H7 (cell line): ENCODE data around the gene TRIM28. TPM values are rescaled to one million over a fixed set of nuclear protein-coding genes. Genes with fewer than 3 reads are reported as not detected.
"Not testable (repeated sequence)": the region's sequence is repeated elsewhere in the genome, so short reads cannot be mapped to it uniquely, and the experiment has no call there.

Experiments used
- DNase-seq: peaks from one replicate; pipeline ENCODE4 v3.0.0; 2012
- H3K27me3 ChIP-seq: 2 replicates; pipeline ENCODE4 v1.6.0; 2011; ENCODE audit warnings: mild to moderate bottlenecking, low read length; ENCODE audit not compliant: control insufficient read depth, insufficient read depth
- H3K36me3 ChIP-seq: replicated peaks from 2 replicates; pipeline ENCODE4 v1.5.1; 2011; ENCODE audit warnings: low read length; ENCODE audit not compliant: control insufficient read depth, insufficient read depth
- H3K4me3 ChIP-seq: 2 replicates; pipeline ENCODE4 v1.5.1; 2011; ENCODE audit warnings: low read depth, mild to moderate bottlenecking, control low read depth, low read length, moderate library complexity; ENCODE audit not compliant: insufficient read depth
- total RNA-seq: library from RNA; depleted of rRNA; stranded (reverse); fragments of >200 nt; shearing (Covaris generic); gene quantifications from 2 replicates; pipeline ENCODE4 v1.2.3, GENCODE V29; 2014; rRNA removed

TRIM28 gene
- 1,648 and 1,979 TPM in 2 replicates for total RNA-seq

DNA sequence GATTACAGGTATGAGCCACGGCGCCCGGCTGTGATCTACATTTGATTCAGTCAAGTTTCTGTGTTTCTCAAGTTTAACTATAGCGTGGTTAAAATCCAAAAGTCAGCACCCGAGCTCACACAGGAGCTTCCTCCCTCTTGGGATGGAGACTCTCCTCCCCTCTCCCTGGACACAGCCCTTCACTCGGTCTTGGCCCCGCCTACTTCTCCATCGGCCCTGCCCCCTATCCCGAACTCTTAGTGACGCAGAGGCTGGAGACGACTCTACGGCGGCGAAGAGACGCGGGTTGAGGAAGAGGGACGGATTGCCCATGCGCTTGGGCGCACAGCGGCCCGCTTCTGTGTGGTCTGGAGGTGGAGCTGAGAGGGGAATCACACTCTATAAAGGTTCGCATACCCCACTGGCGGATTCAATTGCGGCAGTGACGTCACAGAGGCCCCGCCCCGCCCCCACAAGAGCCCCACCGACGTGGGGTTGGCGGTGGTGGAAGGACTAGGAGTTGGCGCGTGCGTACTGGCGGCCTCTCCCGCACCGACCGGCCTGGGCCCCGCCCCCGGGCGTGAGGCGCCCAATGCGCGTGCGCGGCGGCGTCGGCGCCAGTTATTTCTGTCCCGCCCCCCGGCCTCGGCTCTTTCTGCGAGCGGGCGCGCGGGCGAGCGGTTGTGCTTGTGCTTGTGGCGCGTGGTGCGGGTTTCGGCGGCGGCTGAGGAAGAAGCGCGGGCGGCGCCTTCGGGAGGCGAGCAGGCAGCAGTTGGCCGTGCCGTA lies at the start of gene TRIM28:
Gene TRIM28 (plus strand): TSS at position 239 of the 765 bp plus-strand sequence. CDS start 694 bp downstream, outside the sequence.
- Histone ChIP-seq H3K36me3 (peaks cover 37% of the 10 kb centered on the region), H3K4me3 (peak within 1 kb of the TSS; percentile 97), H3K27me3 (peaks cover 10% of the 10 kb centered on the region)
- peak; percentile 100 for DNase-seq

DNA sequence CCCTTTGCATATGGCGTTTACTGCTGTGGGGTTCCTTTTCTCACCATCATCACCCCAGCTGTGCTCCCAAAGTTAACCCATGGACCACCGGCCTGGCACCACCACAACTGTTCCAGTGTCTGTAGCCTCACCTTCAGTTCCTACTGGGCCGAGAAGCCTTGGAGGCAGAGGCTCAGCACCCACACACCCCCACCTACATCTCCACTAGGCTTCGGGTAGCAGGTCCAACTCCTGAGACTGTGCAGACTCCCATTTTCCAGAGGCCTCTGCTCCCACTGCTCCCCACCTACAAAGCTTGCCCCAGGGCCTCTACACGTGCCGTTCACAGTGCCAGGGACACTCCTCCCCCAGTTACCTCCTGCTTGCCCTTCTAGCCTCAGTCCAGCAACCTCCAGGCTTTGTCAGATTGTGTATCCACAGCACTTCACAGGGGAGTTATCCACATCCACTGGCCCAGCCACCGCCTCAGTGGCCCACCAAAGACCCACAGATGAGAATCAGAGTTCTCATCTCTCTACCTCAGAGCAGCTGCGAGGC lies 46.2 kb upstream of the TRIM28 start:
- peak; percentile 14 for DNase-seq
- no peaks in the 10 kb centered on the region; the same call in 1 of the 2 replicates for H3K27me3 ChIP-seq
- H3K4me3 ChIP-seq: no peak overlapping the region
- H3K36me3 ChIP-seq: no peaks in the 10 kb centered on the region

DNA sequence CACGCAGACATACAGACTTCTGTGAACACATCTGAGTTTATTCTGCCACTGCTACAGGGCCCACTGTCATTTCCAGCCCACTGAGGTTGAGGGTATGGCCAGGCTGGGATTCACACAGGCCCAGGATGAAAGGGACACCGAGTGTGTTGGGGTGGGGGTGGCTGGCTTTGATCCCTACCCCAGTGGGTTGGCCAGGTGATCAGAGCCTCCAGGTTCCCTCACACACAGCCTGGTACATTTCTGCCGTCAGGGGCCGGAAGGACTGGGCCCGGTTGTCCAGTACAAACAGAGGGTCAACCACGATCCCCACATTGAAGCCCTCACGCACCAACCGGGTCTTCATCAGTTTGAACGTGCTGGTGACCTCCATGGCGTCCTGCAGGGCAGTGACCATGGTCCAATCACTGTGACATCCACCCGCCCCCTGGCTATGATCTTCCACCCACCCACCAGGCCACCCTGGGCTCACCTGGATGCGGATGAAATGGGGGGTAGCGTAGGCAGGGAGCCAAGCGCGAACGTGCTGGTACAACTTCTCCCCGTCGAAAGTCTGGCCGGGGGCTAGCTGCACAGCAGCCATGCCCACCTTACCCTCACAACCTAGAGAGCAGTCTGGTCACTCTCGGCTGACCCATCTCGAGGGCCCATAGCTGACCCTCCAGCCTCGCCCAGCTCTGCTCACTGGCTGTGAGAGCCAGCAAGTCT lies 45.4 kb upstream of the TRIM28 start:
- no peak for DNase-seq
- H3K4me3 ChIP-seq: peak overlapping the region; percentile 78
- H3K36me3 ChIP-seq: no peaks in the 10 kb centered on the region
- no peaks in the 10 kb centered on the region; the same call in 1 of the 2 replicates for H3K27me3 ChIP-seq

DNA sequence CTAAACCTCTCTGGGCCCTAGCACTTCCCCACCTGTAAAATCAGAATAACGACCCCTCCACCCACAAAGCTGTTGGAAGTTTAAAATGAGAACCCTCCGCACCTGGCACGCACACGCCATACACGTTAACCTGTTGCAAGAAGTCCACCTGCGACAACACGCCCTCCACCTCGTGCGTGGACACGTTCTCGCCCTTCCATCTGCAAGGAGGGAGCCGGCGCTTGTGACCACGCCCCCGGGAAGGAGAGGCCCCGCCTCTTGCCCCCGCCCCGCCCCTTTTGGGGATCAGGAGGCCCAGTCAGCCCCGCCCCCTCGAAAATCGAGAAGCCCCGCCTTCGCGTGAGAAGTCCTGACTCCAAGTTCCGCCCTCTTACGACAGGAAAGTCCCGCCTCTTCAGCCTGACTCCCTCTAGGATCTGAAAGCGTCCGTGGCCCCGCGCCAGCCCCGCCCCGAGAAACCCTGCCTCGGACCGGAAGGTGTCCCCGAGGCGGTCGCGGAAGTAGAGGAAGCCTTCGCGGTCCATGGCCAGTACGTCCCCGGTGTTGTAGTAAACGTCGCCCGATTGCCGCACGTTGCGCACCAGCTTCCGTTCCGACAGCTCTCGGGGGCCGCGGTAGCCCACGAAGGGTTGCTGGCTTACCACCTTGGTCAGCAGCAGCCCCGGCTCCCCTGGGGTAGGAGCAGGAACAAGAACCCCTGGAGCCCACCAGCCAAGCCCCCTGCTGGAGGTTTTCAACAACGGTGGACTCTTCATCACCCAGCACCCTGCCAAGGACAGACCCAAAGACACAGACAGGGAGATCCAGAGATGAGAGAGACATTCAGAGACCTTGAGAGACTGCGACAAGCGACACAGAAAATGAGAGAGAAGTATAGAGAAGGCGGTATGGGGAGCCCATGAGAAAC lies 44.6 kb upstream of the TRIM28 start:
- Histone ChIP-seq H3K36me3 (no peaks in the 10 kb centered on the region), H3K4me3 (peak overlapping the region; percentile 78)
- peak; percentile 100 for DNase-seq

DNA sequence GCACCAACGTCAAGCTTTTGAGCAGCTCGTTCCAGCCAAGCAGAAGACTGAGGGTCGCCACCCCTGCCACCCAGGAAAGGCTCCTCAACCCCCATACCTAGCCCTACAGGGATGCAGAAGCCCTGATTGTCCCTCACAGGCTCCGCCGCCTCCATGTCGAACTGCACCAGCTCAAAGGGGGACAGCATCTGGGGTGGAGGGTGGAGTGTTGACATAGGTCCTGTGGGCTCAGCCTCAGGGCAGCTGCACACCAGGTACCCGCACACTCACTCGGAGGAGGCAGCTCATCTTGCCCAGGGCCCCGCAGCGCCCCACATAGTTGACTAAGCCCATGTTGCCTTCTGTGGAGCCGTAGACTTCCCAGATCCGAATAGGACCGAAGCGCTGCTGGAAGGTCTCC lies 43.6 kb upstream of the TRIM28 start:
- H3K27me3 ChIP-seq: no peaks in the 10 kb centered on the region; the same call in 1 of the 2 replicates
- peak overlapping the region; percentile 64 for H3K4me3 ChIP-seq
- DNase-seq: no peak
- no peaks in the 10 kb centered on the region for H3K36me3 ChIP-seq

More for the DNA sequence above, 44.6 kb upstream of the TRIM28 start:
- H3K27me3 ChIP-seq: no peaks in the 10 kb centered on the region; the same call in 1 of the 2 replicates

DNA sequence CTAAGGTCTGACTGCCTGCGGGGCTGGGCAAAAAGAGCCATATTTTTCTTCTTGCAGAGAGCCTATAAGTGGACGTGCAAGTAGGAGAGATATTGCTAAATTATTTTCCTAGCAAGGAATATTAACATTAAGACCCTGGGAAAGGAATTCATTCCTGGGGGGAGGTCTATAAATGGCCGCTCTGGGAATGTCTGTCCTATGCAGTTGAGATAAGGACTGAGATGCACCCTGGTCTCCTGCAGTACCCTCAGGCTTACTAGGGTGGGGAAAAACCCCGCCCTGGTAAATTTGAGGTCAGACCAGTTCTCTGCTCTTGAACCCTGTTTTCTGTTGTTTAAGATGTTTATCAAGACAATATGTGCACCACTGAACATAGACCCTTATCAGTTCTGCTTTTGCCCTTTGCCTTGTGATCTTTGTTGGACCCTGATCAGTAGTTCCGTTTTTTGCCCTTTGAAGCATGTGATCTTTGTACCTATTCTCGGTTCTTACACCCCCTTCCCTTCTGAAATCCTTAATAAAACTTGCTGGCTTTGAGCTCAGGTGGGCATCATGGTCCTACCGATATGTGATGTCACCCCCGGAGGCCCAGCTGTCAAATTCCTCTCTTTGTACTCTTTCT lies 36.2 kb upstream of the TRIM28 start:
- H3K4me3 ChIP-seq, H3K27me3 ChIP-seq, DNase-seq, H3K36me3 ChIP-seq: not testable (repeated sequence)

DNA sequence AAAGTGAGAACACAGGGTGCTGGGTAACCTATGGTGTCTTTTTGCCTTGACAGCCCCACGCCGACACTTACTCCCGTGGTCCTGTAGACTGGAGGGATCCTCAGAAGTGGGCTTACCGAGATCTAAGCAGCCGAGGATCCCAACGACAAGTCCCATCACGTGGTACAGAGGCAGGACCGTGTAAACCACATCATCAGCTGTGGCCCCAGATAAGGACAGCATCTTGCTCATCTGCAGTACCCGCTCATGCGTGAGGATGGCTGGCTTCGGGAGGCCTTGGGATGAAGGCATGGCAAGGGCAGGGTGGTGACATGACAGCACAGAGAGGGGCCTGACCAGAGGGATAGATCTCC lies 34.2 kb upstream of the TRIM28 start:
- Histone ChIP-seq H3K27me3 (no peaks in the 10 kb centered on the region), H3K36me3 (no peaks in the 10 kb centered on the region), H3K4me3 (no peak overlapping the region)
- DNase-seq: no peak

DNA sequence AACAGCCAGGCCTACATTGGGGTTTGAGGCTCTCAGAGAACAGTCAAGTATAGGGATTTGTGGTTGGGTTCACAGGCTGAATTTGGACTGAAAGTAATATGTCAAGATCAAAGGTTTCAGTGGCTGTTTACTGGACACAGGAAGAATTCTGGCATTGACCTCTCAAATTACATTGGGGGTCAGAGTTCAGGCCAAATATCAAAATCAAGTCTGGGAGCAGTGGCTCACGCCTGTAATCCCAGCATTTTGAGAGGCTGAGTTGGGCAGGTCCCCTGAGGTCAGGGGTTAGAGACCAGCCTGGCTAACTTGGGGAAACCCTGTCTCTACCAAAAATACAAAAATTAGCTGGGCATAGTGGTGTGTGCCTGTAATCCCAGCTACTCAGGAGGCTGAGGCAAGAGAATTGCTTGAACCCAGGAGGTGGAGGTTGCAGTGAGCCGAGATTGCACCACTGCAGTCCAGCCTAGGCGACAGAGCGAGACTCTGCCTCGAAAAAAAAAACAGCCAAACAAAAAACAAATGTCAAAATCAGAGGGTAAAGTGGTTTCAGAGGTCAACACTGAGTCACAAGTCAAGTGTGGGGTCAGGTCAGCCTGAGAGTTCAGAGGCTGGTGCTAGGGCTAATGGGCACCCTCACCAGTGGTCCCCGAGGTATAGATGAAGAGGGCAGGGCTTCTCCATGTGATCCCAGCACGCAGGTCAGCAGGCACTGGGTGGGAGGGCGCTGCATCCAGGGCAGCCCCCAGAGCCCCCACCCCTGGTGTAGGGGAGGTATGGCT lies 33.6 kb upstream of the TRIM28 start:
- no peak for DNase-seq
- no peak overlapping the region for H3K4me3 ChIP-seq
- no peaks in the 10 kb centered on the region for H3K27me3 ChIP-seq
- no peaks in the 10 kb centered on the region for H3K36me3 ChIP-seq

DNA sequence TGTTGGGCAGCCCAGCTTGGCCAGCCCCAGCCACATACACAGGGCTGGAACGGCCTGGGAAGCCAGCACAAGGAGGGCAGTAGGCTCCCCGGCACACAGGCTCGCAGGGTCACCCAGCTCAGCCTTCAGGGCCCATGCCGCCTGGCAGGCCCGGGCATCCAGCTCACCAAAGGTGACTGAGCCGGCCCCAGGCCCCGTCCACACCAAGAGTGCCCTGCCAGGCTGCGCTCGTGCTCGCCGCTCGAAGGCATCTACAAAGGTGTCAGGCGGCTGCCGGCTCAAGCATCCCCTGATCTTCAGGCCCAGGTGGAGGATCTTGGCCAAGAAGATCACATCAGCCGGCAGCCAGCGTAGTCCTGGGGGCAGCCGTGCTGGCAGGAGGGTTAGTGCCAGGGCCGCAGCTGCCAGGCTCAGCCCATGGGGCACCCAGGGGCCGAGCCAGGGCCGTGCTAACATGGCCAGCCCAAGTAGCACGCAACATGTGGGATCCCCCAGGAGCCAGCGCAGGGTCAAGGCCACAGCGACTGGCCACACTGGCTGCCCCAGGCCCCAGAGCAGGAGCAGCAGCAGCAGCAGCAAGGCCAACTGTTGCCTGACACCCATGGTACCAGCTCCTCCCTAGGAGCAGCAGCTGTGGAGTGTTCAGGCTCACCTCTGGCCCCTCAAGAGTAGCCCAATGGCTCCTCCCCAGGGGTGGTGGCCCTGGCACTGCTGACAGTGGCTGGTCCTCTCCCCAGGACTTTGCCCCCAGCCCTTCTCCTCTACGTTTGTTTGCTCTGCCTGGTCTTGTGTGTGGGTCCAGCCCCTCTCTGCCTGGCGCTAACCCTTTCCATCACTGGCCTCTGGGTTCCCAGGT lies 32.3 kb upstream of the TRIM28 start, which contains the start of gene SLC27A5:
Gene SLC27A5 (minus strand): TSS at position 640 of the 856 bp plus-strand sequence. CDS start 37 bp downstream, at position 603.
- DNase-seq: peak; percentile 43
- no peak within 1 kb of the TSS for H3K4me3 ChIP-seq
- H3K27me3 ChIP-seq: no peaks in the 10 kb centered on the region
- no peaks in the 10 kb centered on the region for H3K36me3 ChIP-seq

DNA sequence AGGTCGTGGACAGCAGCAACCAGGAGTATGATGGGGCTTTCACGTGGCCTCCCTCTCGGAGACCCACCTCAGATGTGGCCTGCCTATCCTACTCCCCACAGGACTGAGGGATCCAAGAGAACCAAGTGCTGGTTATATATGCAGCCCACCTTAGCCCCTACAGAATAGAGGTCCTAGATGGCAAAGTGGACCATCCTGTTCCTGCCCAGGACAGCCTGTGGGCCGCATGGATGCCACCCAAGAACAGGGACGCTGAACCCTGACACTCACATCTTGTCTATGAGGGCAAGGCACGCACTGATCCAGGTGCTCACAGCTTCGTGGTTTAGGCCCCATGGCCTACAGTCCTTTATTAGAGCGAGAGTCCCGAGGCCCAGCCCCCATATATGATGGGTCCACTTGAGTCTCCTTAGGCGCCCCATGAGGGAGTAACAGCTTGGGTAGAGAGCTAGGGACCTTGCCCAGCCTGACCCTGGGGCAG lies 30.6 kb upstream of the TRIM28 start:
- no peaks in the 10 kb centered on the region; the same call in 1 of the 2 replicates for H3K36me3 ChIP-seq
- no peak for DNase-seq
- H3K4me3 ChIP-seq: no peak overlapping the region
- no peaks in the 10 kb centered on the region for H3K27me3 ChIP-seq

DNA sequence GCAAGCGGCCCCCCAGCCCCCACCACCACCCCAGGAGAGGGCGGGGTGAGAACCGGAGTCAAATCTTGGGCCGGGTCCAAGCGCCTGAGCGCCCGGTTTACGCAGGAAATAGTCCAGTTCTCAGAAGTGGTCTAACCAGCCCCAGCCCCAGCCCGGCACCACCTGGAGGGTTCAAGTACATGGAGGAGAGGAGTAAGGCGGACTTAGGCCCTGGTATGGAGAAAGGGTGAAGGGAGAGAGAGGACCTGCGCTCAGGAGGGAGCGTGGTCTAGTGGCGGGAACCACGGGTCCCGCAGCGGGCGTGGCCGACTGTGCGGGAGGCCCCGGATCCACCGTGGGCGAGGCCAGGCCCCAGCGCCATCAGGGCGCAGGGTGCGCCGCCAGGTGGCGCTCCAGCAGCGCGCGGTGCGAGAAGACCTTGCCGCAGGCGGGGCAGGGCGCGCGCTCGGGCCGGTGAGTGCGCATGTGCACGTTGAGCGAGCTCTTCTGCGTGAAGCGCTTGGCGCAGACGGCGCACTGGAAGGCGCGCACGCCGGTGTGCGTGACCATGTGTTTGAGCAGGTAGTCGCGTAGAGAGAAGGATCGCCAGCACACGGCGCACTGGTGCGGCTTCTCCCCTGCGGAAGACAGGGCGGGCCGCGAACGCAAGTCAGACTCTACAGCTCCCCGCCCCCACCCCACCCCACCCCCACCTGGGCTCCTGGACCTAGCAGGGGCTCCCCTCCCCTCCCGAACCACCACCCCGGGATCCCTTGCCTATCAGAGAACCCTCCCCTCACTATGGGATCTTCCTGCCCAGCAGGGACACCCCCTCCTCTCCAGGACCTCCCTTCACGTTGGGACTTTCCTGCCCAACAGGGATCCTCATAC lies 29.9 kb upstream of the TRIM28 start:
- peak; percentile 99 for DNase-seq
- Histone ChIP-seq H3K4me3 (peak overlapping the region; percentile 53), H3K36me3 (no peaks in the 10 kb centered on the region; the same call in 1 of the 2 replicates), H3K27me3 (no peaks in the 10 kb centered on the region)
